SK-N-SH treated with all-trans-retinoic acid at 6 μM for 48 hours (cell line): ENCODE measurements around the gene LIMK2.

ENCODE experiments used
- ATAC-seq: fragments of 200-7000 bp; cut with Tn5 transposase; 3 replicates; pipeline ENCODE4 v1.9.1; 2020; ENCODE audit warnings: mild to moderate bottlenecking, moderate library complexity
- ARNTL ChIP-seq: fragments of 450-650 bp; formaldehyde crosslinking; IDR thresholded peaks from 2 replicates; pipeline ENCODE4 v1.5.0; 2020; ENCODE audit warnings: low read depth, mild to moderate bottlenecking, moderate library complexity, borderline replicate concordance
- BACH2 ChIP-seq: fragments of 250-450 bp; sonication (Bioruptor Pico); IDR thresholded peaks from 2 replicates; pipeline ENCODE4 v1.9.0; 2021; ENCODE audit warnings: mild to moderate bottlenecking, borderline replicate concordance
- ESRRG ChIP-seq: fragments of 250-450 bp; sonication (Bioruptor Pico); IDR thresholded peaks from 2 replicates; pipeline ENCODE4 v1.6.1; 2021; ENCODE audit warnings: mild to moderate bottlenecking
- GLIS3 ChIP-seq: fragments of 250-450 bp; sonication (Bioruptor Pico); IDR thresholded peaks from 2 replicates; pipeline ENCODE4 v1.5.0; 2020; ENCODE audit warnings: mild to moderate bottlenecking, moderate library complexity
- ISL1 ChIP-seq: fragments of 250-450 bp; sonication (Bioruptor Pico); IDR thresholded peaks from 2 replicates; pipeline ENCODE4 v2.1.2; 2022; ENCODE audit warnings: mild to moderate bottlenecking, moderate library complexity
- OSR1 ChIP-seq: fragments of 250-450 bp; sonication (Bioruptor Pico); IDR thresholded peaks from 2 replicates; pipeline ENCODE4 v1.8.0; 2022; ENCODE audit warnings: moderate library complexity, mild to moderate bottlenecking, inconsistent platforms
- RARB ChIP-seq: fragments of 250-450 bp; sonication (Bioruptor Pico); IDR thresholded peaks from 2 replicates; pipeline ENCODE4 v1.8.0; 2021; ENCODE audit warnings: mild to moderate bottlenecking, moderate library complexity
- SNAI2 ChIP-seq: fragments of 250-450 bp; sonication (Bioruptor Pico); IDR thresholded peaks from 2 replicates; pipeline ENCODE4 v1.5.0; 2020; ENCODE audit warnings: mild to moderate bottlenecking, moderate library complexity
- TCF4 ChIP-seq: fragments of 250-450 bp; sonication (Bioruptor Pico); IDR thresholded peaks from 2 replicates; pipeline ENCODE4 v1.8.0; 2021; ENCODE audit warnings: mild to moderate bottlenecking, moderate library complexity, borderline replicate concordance
- TOX ChIP-seq: fragments of 250-450 bp; sonication (Bioruptor Pico); IDR thresholded peaks from 2 replicates; pipeline ENCODE4 v1.8.0; 2021; ENCODE audit warnings: mild to moderate bottlenecking, moderate library complexity, borderline replicate concordance
- ZC3H10 ChIP-seq: fragments of 250-450 bp; sonication (Bioruptor Pico); IDR thresholded peaks from 2 replicates; pipeline ENCODE4 v1.5.1; 2021; ENCODE audit warnings: mild to moderate bottlenecking, moderate library complexity
- ZFP30 ChIP-seq: fragments of 450-650 bp; formaldehyde crosslinking; IDR thresholded peaks from 2 replicates; pipeline ENCODE4 v1.5.0; 2022; ENCODE audit warnings: mild to moderate bottlenecking, moderate library complexity
- ZNF70 ChIP-seq: fragments of 450-650 bp; formaldehyde crosslinking; IDR thresholded peaks from 2 replicates; pipeline ENCODE4 v1.5.0; 2020; ENCODE audit warnings: mild to moderate bottlenecking, moderate library complexity
- ZNF8 ChIP-seq: fragments of 450-650 bp; formaldehyde crosslinking; IDR thresholded peaks from 2 replicates; pipeline ENCODE4 v1.5.0; 2020; ENCODE audit warnings: mild to moderate bottlenecking, moderate library complexity
- TF ChIP-seq, protein P1 (sequence below): fragments of 250-450 bp; sonication (Bioruptor Pico); IDR thresholded peaks from 2 replicates; pipeline ENCODE4 v1.8.0; 2020; ENCODE audit warnings: mild to moderate bottlenecking, moderate library complexity, borderline replicate concordance
- TF ChIP-seq, protein P2 (sequence below): fragments of 250-450 bp; sonication (Bioruptor Pico); IDR thresholded peaks from 2 replicates; pipeline ENCODE4 v1.5.0; 2020; ENCODE audit warnings: mild to moderate bottlenecking, moderate library complexity
- TF ChIP-seq, protein P3 (sequence below): fragments of 250-450 bp; sonication (Bioruptor Pico); IDR thresholded peaks from 2 replicates; pipeline ENCODE4 v1.8.0; 2021; ENCODE audit warnings: low read depth, mild to moderate bottlenecking, moderate library complexity, borderline replicate concordance
- TF ChIP-seq, protein P4 (sequence below): fragments of 250-450 bp; sonication (Bioruptor Pico); IDR thresholded peaks from 2 replicates; pipeline ENCODE4 v1.5.1; 2020; ENCODE audit warnings: low read depth, mild to moderate bottlenecking, moderate library complexity
- TF ChIP-seq, protein P5 (sequence below): fragments of 250-450 bp; sonication (Bioruptor Pico); IDR thresholded peaks from 2 replicates; pipeline ENCODE4 v1.5.1; 2021; ENCODE audit warnings: mild to moderate bottlenecking, moderate library complexity

Gene LIMK2

DNA sequence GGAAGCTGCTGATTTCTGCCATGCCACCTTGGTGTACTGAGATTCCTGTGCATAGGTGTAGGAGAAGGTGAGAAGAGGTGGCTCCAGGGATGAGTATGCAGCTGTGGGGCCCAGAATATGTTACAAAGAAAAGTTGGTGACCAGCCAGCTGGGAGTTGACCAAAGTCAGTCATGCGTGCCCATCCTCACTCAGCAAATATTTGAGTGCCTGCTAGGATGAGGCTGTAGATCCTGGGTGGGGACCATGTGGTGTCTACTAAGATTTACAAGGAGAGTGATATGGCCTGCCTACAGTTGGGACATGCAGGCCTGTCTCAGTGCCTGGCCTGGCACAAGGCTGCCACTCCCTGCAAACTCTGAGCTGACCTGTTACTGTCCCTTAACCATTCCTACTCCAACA is 32.8 kb upstream of the LIMK2 start:
- no peak for TF ChIP-seq BACH2 (CRISPR knock-in tag)
- no peak for TF ChIP-seq ZC3H10 (CRISPR knock-in tag)
- no peak for TF ChIP-seq ARNTL
- TF ChIP-seq ESRRG: no peak
- TF ChIP-seq ZNF8 (CRISPR knock-in tag): no peak
- TF ChIP-seq OSR1 (CRISPR knock-in tag): no peak
- TF ChIP-seq, protein P1, sequence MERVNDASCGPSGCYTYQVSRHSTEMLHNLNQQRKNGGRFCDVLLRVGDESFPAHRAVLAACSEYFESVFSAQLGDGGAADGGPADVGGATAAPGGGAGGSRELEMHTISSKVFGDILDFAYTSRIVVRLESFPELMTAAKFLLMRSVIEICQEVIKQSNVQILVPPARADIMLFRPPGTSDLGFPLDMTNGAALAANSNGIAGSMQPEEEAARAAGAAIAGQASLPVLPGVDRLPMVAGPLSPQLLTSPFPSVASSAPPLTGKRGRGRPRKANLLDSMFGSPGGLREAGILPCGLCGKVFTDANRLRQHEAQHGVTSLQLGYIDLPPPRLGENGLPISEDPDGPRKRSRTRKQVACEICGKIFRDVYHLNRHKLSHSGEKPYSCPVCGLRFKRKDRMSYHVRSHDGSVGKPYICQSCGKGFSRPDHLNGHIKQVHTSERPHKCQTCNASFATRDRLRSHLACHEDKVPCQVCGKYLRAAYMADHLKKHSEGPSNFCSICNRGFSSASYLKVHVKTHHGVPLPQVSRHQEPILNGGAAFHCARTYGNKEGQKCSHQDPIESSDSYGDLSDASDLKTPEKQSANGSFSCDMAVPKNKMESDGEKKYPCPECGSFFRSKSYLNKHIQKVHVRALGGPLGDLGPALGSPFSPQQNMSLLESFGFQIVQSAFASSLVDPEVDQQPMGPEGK: no peak
- TF ChIP-seq, protein P2, sequence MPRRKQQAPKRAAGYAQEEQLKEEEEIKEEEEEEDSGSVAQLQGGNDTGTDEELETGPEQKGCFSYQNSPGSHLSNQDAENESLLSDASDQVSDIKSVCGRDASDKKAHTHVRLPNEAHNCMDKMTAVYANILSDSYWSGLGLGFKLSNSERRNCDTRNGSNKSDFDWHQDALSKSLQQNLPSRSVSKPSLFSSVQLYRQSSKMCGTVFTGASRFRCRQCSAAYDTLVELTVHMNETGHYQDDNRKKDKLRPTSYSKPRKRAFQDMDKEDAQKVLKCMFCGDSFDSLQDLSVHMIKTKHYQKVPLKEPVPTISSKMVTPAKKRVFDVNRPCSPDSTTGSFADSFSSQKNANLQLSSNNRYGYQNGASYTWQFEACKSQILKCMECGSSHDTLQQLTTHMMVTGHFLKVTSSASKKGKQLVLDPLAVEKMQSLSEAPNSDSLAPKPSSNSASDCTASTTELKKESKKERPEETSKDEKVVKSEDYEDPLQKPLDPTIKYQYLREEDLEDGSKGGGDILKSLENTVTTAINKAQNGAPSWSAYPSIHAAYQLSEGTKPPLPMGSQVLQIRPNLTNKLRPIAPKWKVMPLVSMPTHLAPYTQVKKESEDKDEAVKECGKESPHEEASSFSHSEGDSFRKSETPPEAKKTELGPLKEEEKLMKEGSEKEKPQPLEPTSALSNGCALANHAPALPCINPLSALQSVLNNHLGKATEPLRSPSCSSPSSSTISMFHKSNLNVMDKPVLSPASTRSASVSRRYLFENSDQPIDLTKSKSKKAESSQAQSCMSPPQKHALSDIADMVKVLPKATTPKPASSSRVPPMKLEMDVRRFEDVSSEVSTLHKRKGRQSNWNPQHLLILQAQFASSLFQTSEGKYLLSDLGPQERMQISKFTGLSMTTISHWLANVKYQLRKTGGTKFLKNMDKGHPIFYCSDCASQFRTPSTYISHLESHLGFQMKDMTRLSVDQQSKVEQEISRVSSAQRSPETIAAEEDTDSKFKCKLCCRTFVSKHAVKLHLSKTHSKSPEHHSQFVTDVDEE: no peak
- no peak for TF ChIP-seq SNAI2
- no peak for TF ChIP-seq ZFP30 (CRISPR knock-in tag)
- TF ChIP-seq ZNF70 (CRISPR knock-in tag): no peak
- TF ChIP-seq GLIS3 (CRISPR knock-in tag): no peak
- TF ChIP-seq TOX (CRISPR knock-in tag): no peak
- TF ChIP-seq ISL1 (CRISPR knock-in tag): no peak
- TF ChIP-seq RARB: no peak
- TF ChIP-seq, protein P3, sequence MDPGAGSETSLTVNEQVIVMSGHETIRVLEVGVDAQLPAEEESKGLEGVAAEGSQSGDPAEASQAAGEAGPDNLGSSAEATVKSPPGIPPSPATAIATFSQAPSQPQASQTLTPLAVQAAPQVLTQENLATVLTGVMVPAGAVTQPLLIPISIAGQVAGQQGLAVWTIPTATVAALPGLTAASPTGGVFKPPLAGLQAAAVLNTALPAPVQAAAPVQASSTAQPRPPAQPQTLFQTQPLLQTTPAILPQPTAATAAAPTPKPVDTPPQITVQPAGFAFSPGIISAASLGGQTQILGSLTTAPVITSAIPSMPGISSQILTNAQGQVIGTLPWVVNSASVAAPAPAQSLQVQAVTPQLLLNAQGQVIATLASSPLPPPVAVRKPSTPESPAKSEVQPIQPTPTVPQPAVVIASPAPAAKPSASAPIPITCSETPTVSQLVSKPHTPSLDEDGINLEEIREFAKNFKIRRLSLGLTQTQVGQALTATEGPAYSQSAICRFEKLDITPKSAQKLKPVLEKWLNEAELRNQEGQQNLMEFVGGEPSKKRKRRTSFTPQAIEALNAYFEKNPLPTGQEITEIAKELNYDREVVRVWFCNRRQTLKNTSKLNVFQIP (CRISPR knock-in tag): no peak

DNA sequence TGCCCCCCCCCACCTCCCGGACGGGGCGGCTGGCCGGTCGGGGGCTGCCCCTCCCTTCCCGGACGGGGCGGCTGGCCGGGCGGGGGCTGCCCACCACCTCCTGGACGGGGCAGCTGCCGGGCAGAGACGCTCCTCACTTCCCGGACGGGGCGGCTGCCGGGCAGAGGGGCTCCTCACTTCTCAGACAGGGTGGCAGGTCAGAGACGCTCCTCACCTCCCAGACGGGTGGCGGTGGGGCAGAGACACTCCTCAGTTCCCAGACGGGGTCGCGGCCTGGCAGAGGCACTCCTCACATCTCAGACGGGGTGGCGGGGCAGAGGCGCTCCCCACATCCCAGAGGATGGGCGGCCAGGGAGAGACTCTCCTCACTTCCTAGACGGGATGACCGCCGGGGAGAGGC is 28.1 kb upstream of the LIMK2 start:
- no peak for ATAC-seq
- TF ChIP-seq GLIS3 (CRISPR knock-in tag) (no peak), ZNF70 (CRISPR knock-in tag) (no peak), ZNF8 (CRISPR knock-in tag) (no peak), ZC3H10 (CRISPR knock-in tag) (no peak), ZFP30 (CRISPR knock-in tag) (no peak), RARB (no peak), TCF4 (CRISPR knock-in tag) (no peak), TOX (CRISPR knock-in tag) (no peak), OSR1 (CRISPR knock-in tag) (no peak), SNAI2 (no peak)
- TF ChIP-seq, protein P4, sequence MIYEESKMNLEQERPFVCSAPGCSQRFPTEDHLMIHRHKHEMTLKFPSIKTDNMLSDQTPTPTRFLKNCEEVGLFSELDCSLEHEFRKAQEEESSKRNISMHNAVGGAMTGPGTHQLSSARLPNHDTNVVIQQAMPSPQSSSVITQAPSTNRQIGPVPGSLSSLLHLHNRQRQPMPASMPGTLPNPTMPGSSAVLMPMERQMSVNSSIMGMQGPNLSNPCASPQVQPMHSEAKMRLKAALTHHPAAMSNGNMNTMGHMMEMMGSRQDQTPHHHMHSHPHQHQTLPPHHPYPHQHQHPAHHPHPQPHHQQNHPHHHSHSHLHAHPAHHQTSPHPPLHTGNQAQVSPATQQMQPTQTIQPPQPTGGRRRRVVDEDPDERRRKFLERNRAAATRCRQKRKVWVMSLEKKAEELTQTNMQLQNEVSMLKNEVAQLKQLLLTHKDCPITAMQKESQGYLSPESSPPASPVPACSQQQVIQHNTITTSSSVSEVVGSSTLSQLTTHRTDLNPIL (CRISPR knock-in tag): no peak
- TF ChIP-seq, protein P5, sequence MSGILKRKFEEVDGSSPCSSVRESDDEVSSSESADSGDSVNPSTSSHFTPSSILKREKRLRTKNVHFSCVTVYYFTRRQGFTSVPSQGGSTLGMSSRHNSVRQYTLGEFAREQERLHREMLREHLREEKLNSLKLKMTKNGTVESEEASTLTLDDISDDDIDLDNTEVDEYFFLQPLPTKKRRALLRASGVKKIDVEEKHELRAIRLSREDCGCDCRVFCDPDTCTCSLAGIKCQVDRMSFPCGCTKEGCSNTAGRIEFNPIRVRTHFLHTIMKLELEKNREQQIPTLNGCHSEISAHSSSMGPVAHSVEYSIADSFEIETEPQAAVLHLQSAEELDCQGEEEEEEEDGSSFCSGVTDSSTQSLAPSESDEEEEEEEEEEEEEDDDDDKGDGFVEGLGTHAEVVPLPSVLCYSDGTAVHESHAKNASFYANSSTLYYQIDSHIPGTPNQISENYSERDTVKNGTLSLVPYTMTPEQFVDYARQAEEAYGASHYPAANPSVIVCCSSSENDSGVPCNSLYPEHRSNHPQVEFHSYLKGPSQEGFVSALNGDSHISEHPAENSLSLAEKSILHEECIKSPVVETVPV: no peak
- TF ChIP-seq, protein P3 (CRISPR knock-in tag): no peak
- TF ChIP-seq, protein P2: no peak

More for the DNA sequence above, 32.8 kb upstream of the LIMK2 start:
- ATAC-seq: no peak
